HG03469 (cell line): Measurements from ENCODE around the gene YWHAQ.
"Not testable (repeated sequence)": the region's sequence is repeated elsewhere in the genome, so short reads cannot be mapped to it uniquely, and the experiment has no call there.

Experiments used
- ATAC-seq: cut with Tn5 transposase; IDR thresholded peaks from one replicate; pipeline ENCODE4 v1.9.1; 2021; ENCODE audit warnings: mild to moderate bottlenecking, moderate library complexity, moderate number of reproducible peaks; ENCODE audit not compliant: unreplicated experiment

The YWHAQ gene

GRCh38 chr2:9634133-9634532 lies 3.3 kb upstream of the YWHAQ start:
- no peak for ATAC-seq

- no peak for ATAC-seq
Measured at GRCh38 chr2:9631878-9632700, 1.3 kb upstream of the YWHAQ start.

- ATAC-seq: no peak
Measured at GRCh38 chr2:9631553-9631819, 689 bp upstream of the YWHAQ start.

GRCh38 chr2:9630117-9630735 lies 571 bp downstream of the YWHAQ start:
- peak; percentile 7 for ATAC-seq

GRCh38 chr2:9629222-9630116 lies 1.3 kb downstream of the YWHAQ start:
- ATAC-seq: no peak

DNA sequence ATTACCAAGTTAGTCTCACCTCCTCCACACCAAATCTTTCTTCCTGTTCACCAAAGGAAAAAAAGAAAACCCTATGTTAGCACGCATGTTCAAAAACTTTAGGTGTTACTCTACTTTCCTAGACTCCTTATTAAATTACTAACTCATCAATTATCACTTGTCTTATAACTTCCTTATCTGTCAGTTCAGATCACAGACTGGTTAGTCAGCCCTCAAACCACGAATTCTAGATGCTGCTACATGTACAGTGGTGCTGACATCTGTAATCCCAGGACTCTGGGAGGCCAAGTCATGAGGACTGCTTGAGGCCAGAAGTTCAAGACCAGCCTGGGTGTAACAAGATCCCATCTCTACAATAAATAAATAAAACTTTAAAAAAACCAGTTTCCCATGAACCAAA lies 3.5 kb downstream of the YWHAQ start:
- no peak for ATAC-seq

DNA sequence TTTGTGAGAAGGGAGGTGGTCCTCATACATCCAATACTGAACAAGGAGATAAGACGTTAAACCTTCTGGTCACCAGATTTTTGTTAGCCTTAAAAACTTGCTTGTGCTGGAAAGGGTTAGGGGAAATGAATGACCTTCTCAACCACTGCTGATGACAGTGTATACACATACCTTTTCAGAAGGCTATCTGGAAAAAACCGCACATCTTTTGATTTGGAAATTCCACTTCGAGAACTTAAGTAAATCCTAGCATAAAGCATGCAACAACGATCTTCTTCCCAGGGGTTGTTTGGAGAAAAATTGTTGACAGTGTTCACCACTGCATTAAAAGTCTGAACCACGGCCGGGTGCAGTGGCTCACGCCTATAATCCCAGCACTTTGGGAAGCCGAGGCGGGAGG lies 7.6 kb downstream of the YWHAQ start:
- ATAC-seq: no peak

DNA sequence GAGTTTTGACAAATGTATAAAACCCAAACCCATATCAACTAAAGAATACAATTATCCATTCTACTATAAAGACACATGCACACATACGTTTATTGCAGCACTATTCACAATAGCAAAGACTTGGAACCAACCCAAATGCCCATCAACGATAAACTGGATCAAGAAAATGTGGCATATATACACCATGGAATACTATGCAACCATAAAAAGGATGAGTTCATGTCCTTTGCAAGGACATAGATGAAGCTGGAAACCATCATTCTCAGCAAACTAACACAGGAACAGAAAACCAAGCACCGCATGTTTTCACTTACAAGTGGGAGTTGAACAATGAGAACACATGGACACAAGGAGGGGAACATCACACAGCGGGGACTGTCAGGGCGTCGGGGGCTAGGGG lies 9.1 kb downstream of the YWHAQ start:
- ATAC-seq: not testable (repeated sequence)

DNA sequence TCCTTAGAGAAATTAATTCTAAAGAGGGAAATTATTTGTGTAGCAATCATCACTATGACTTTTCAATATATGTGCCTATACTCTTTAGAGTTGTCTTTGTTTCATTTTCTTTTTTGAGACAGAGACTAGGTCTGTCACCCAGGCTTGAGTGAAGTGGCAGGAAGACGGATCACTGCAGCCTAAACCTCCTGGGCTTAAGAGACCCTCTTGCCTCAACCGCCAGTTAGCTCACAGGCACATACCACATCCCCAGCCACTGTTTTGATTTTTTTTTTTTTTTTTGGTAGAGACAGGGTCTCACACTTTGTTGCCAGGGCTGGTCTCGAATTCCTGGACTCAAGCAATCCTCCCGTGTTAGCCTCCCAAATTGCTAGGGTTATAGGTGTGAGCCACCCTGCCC lies 12.4 kb downstream of the YWHAQ start:
- ATAC-seq: no peak

GRCh38 chr2:9617749-9618148 lies 13.0 kb downstream of the YWHAQ start:
- no peak for ATAC-seq

DNA sequence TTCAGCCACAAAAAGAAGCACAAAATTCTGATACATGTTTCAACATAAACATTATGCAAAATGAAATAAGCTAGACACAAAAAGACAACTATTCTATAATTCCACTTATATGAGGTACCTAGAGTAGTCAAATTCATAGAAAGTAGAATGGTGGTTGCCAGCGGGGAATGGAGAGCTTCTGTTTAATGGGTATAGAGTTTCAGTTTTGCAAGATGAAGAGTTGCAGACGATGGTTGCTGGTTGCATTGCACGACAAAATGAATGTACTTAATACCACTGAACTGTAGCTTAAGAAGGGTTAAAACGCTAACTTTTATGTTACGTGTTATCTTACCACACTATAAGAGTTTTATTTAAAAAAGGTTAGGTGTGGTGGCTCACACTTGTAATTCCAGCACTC lies 13.5 kb downstream of the YWHAQ start:
- ATAC-seq: no peak

GRCh38 chr2:9614562-9614961 lies 16.2 kb downstream of the YWHAQ start:
- no peak for ATAC-seq

DNA sequence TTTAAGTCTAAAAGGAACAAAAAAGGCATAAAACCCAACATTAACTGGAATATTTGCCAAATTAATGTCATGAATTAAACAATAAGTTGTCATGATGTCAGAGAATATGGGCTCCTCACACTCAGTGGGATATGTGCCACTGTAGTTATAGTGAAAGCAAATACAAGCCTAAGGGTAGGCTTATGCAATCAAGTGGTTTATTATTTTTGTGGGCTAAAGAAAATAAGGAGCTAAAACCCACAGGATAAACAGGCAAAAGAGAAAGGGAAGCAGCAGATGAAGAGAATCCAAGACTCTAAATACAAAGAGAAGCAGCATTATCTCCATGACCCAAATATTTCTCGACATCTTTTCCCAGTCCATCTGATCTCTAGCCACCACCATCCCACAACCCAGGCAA lies 17.5 kb downstream of the YWHAQ start:
- no peak for ATAC-seq

GRCh38 chr2:9611549-9611912 lies 19.3 kb downstream of the YWHAQ start:
- ATAC-seq: not testable (repeated sequence)

DNA sequence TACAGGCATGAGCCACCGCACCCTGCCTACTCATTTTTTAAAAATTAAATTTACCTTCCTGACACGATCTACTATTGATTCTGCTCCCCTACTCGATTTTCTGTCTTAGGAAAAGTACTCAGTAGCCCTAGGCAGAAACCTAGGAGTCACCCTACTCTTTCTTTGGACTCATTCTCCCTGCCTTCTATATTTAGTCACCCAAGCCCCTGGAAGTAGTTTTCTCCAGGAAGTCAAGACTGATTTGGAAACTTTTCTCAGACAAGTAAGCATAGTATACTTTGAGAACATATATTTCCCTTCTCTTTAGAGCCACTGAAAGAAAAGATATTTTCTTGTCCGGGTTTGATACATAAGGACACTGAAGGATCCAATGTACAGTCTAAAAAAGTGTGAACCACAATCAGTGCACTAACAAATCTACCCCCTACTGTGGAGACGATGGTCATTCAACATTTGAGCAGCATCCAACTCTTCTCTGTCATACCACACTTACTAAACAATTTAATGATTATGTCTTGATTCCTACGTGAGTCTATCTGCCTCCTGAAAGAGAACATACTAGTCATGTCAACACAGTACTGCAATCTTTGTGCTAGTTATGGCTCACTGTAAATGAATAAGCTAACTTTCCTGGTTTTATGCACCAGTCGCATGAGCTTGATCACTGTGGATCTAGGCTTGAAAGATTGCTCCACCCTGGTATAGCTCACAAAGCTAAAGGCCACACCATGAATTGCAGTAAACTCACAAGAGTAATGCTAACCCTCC lies 19.8 kb downstream of the YWHAQ start:
- ATAC-seq: no peak

- not testable (repeated sequence) for ATAC-seq
Measured at GRCh38 chr2:9608491-9608890, 22.3 kb downstream of the YWHAQ start.

DNA sequence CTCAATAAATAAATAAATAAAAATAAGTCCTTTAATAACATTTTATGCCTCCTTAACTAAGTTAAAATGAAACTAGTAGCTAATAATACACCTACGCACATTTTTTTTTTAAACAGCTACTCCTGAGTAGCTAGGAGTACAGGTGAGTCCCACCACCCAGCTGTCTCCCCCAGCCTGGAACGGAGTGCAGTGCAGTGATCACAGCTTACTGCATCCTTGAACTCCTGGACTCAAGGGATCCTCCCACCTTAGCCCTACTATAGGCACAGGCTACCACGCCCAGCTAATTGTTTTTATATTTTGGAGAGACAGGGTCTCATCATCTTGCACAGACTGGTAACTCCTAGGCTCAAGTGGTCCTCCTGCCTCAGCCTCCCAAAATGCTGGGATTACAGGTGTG lies 28.4 kb downstream of the YWHAQ start:
- ATAC-seq: no peak

DNA sequence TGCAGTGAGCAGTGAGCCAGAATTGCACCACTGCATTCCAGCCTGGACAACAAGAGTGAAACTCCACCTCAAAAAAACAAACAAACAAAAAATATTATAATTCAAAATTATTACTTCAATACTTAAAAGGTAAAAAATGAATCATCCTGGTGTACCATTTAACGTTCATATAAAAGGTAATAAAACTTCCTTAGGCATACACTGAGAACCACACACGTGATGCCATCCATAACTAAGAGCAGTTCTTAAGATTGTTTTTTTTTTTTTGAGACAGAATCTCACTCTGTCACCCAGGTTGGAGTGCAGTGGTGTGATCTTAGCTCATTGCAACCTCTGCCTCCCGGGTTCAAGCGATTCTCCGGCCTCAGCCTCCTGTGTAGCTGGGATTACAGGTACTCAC lies 29.4 kb downstream of the YWHAQ start:
- ATAC-seq: no peak

- no peak for ATAC-seq
Measured at GRCh38 chr2:9599430-9599829, 31.4 kb downstream of the YWHAQ start.

- no peak for ATAC-seq
Measured at GRCh38 chr2:9596621-9597311, 34.0 kb downstream of the YWHAQ start.

DNA sequence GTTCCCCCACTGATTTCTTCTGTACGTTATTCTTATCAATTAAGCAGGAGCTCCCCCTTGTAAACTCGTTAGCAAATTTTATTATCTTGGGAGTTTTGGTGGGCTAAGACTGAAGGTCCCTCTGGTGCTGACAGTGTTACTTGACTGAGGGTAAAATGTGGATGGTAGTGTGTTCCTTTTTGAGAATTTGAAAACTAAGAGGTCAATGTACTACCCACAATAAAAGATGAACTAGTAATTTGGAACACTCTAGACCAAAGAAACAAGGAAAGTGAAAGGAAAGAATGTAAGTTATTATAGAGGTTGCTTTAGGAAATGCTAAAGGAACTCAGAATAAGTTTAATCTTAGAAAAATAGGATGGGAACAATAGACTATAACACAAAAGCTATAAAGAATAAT lies 35.1 kb downstream of the YWHAQ start:
- no peak for ATAC-seq
